Astrocyte (in vitro differentiated cells and primary cell): ENCODE measurements around the gene TRPC4AP. TPM values are rescaled to one million over a fixed set of nuclear protein-coding genes. Genes with fewer than 3 reads are reported as not detected.

Experiments
- DNase-seq: peaks from one replicate; pipeline ENCODE4 v3.0.0-alpha.2; 2010; ENCODE audit warnings: low read depth
- FAIRE-seq: peaks from 2 replicates; lab custom pipeline; 2011; peaks lifted over from hg19 to GRCh38; lab: Jason Lieb, UNC
- H2AFZ ChIP-seq: 2 replicates; pipeline ENCODE4 v1.6.0; 2012; ENCODE audit warnings: low read depth, low read length, inconsistent platforms
- H3K27ac ChIP-seq: 2 replicates; pipeline ENCODE4 v1.5.1; 2011; ENCODE audit warnings: low read depth, low read length, inconsistent platforms
- H3K27me3 ChIP-seq: 2 replicates; pipeline ENCODE4 v1.6.0; 2011; ENCODE audit warnings: low read length, inconsistent platforms; ENCODE audit not compliant: insufficient read depth
- H3K36me3 ChIP-seq: 2 replicates; pipeline ENCODE4 v1.5.1; 2011; ENCODE audit warnings: low read length, inconsistent platforms; ENCODE audit not compliant: insufficient read depth
- H3K4me1 ChIP-seq: 2 replicates; pipeline ENCODE4 v1.5.1; 2011; ENCODE audit warnings: low read length, inconsistent platforms; ENCODE audit not compliant: insufficient read depth
- H3K4me2 ChIP-seq: 2 replicates; pipeline ENCODE4 v1.6.0; 2012; ENCODE audit warnings: low read length, inconsistent platforms
- H3K4me3 ChIP-seq: 2 replicates; pipeline ENCODE4 v1.5.1; 2011; ENCODE audit warnings: low read depth, mild to moderate bottlenecking, low read length, inconsistent platforms; ENCODE audit not compliant: insufficient read depth
- H3K79me2 ChIP-seq: 2 replicates; pipeline ENCODE4 v1.6.0; 2012; ENCODE audit warnings: mild to moderate bottlenecking, low read length, inconsistent platforms; ENCODE audit not compliant: insufficient read depth
- H3K9ac ChIP-seq: 2 replicates; pipeline ENCODE4 v1.6.0; 2012; ENCODE audit warnings: mild to moderate bottlenecking, low read length, inconsistent platforms
- H3K9me3 ChIP-seq: 2 replicates; pipeline ENCODE4 v1.5.1; 2012; ENCODE audit warnings: low read depth, mild to moderate bottlenecking, low read length, inconsistent platforms; ENCODE audit not compliant: insufficient read depth
- H4K20me1 ChIP-seq: 2 replicates; pipeline ENCODE4 v1.6.0; 2012; ENCODE audit warnings: low read length, inconsistent platforms; ENCODE audit not compliant: insufficient read depth
- H3K27ac Mint-ChIP-seq: one replicate; pipeline ENCODE4 v1.8.0; 2021; ENCODE audit warnings: mild to moderate bottlenecking, mixed read lengths; ENCODE audit not compliant: unreplicated experiment
- H3K27me3 Mint-ChIP-seq: one replicate; pipeline ENCODE4 v1.8.0; 2021; ENCODE audit warnings: low read depth, mixed read lengths; ENCODE audit not compliant: unreplicated experiment
- H3K36me3 Mint-ChIP-seq: one replicate; pipeline ENCODE4 v1.8.0; 2021; ENCODE audit warnings: low read depth, mixed read lengths; ENCODE audit not compliant: unreplicated experiment
- H3K4me1 Mint-ChIP-seq: one replicate; pipeline ENCODE4 v1.8.0; 2021; ENCODE audit warnings: low read depth, mixed read lengths; ENCODE audit not compliant: unreplicated experiment
- H3K4me3 Mint-ChIP-seq: one replicate; pipeline ENCODE4 v1.8.0; 2021; ENCODE audit warnings: mild to moderate bottlenecking, moderate library complexity, mixed read lengths; ENCODE audit not compliant: unreplicated experiment
- H3K9me3 Mint-ChIP-seq: one replicate; pipeline ENCODE4 v1.8.0; 2021; ENCODE audit warnings: mild to moderate bottlenecking, mixed read lengths; ENCODE audit not compliant: unreplicated experiment
- EZH2 ChIP-seq: IDR thresholded peaks from 2 replicates; pipeline ENCODE4 v1.6.1; 2012; ENCODE audit warnings: mild to moderate bottlenecking, low read length, inconsistent platforms; ENCODE audit not compliant: insufficient read depth
- total RNA-seq: library from RNA; stranded (reverse); gene quantifications from 2 replicates; pipeline ENCODE4 v1.2.1, GENCODE V29; 2021
- TF ChIP-seq, protein P1 (sequence below): IDR thresholded peaks from 2 replicates; pipeline ENCODE4 v1.5.1; 2011; ENCODE audit warnings: low read depth, mild to moderate bottlenecking, inconsistent platforms, low read length, moderate library complexity; ENCODE audit not compliant: insufficient read depth

TRPC4AP gene
- total RNA-seq, 1 donor from 2014 or later, result 92.6 TPM

DNA sequence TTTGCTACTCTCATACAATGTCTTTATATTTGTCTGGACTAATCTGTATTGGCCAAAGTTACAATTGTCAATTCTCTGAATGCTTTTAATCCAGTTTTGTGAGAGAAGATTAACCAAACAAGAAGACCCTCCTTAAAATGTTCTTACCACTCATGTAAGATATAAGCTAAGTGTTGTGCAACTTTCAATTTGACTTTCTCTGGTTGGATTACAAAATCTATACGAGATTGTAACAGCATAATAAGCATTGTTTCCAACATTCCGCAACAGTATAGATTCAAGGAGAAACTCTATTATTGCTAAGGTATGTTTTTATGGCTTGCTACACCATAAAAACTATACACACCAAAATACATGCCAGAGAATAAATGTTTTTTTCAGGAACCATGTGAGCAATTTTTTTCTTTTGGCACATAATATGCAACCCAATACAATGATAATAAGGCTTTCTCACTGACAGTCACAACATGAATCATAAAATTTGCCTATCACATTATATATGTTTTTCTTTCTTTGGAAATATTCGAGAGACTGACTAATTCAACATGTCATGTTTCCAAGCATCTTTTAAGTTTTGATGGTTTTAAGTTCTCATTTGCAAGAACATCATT, 12.2 kb upstream of the TRPC4AP start:
- H3K27ac ChIP-seq, result no peak overlapping the region
- H4K20me1 ChIP-seq, result no peaks in the 10 kb centered on the region
- Mint-ChIP-seq H3K27ac (no peak overlapping the region), H3K27me3 (no peaks in the 10 kb centered on the region), H3K4me3 (no peak overlapping the region), H3K36me3 (peaks cover 2% of the 10 kb centered on the region), H3K4me1 (no peaks in the 10 kb centered on the region), H3K9me3 (no peaks in the 10 kb centered on the region)
- no peak for FAIRE-seq
- no peaks in the 10 kb centered on the region for H3K27me3 ChIP-seq
- no peaks in the 10 kb centered on the region for H3K79me2 ChIP-seq
- no peak overlapping the region for H3K4me3 ChIP-seq
- H3K9ac ChIP-seq, result no peak overlapping the region
- TF ChIP-seq, protein P1, sequence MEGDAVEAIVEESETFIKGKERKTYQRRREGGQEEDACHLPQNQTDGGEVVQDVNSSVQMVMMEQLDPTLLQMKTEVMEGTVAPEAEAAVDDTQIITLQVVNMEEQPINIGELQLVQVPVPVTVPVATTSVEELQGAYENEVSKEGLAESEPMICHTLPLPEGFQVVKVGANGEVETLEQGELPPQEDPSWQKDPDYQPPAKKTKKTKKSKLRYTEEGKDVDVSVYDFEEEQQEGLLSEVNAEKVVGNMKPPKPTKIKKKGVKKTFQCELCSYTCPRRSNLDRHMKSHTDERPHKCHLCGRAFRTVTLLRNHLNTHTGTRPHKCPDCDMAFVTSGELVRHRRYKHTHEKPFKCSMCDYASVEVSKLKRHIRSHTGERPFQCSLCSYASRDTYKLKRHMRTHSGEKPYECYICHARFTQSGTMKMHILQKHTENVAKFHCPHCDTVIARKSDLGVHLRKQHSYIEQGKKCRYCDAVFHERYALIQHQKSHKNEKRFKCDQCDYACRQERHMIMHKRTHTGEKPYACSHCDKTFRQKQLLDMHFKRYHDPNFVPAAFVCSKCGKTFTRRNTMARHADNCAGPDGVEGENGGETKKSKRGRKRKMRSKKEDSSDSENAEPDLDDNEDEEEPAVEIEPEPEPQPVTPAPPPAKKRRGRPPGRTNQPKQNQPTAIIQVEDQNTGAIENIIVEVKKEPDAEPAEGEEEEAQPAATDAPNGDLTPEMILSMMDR, result no peak
- no peak for TF ChIP-seq EZH2
- H2AFZ ChIP-seq, result no peak overlapping the region
- no peak for DNase-seq
- no peaks in the 10 kb centered on the region for H3K4me1 ChIP-seq
- no peaks in the 10 kb centered on the region for H3K36me3 ChIP-seq
- H3K9me3 ChIP-seq, result no peaks in the 10 kb centered on the region
- H3K4me2 ChIP-seq, result no peak overlapping the region

DNA sequence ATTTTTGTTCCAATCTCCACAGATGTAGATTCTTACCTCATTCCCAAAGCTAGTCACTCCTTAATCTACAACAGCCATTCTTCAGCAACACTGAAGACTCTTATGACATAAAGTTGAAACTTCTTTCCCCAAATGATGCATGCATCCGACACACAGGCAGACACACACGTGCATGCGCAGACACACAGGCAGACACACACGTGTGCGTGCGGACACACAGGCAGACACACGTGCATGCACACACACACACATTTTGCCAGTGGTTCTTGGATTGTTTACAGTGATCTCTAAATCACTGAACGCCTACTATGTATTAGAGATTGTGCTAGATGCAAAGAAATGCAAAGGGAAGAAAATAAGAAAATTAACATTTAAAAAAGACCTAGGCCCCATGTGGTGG, 9.0 kb upstream of the TRPC4AP start:
- Histone ChIP-seq H4K20me1 (no peaks in the 10 kb centered on the region), H3K9ac (no peak overlapping the region), H3K4me1 (no peaks in the 10 kb centered on the region), H3K27ac (no peak overlapping the region), H3K27me3 (no peaks in the 10 kb centered on the region), H2AFZ (no peak overlapping the region), H3K9me3 (no peaks in the 10 kb centered on the region), H3K79me2 (no peaks in the 10 kb centered on the region), H3K4me3 (no peak overlapping the region), H3K4me2 (no peak overlapping the region), H3K36me3 (no peaks in the 10 kb centered on the region)
- Mint-ChIP-seq H3K27ac (no peak overlapping the region), H3K36me3 (no peaks in the 10 kb centered on the region), H3K9me3 (no peaks in the 10 kb centered on the region), H3K4me3 (no peak overlapping the region), H3K27me3 (no peaks in the 10 kb centered on the region), H3K4me1 (no peaks in the 10 kb centered on the region)
- FAIRE-seq (no peak), DNase-seq (no peak)
- TF ChIP-seq, protein P1, result no peak
- TF ChIP-seq EZH2, result no peak

DNA sequence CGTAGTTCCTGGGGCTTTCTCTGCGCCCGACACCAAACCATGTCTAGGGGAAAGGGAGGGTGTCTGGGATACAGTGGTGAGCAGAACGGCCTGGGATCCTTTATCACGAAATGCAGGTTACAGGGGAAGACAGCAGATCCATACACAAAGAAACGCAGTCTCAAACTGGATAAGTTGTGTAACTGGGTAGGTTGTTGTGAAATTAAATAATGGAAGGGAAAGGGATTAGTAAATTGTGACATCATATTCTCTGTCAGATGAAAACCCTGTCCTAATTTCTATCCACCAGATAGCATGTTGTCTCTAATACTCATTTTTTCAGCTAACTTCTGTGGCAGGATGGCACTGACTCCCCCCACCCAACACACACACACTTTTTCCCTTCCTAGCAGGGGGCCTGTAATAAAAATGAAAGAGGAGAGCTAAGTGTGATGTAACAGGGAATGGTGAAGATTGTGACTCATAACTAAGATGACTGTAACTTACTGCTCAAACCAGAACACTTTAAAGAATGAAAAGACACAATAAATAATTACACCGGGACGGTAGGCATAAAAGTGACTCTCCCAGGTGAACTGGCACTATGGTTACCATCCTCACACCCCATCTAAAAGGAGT, 769 bp upstream of the TRPC4AP start:
- Histone ChIP-seq H3K79me2 (peaks cover 40% of the 10 kb centered on the region), H2AFZ (peak overlapping the region; percentile 84), H3K4me1 (peaks cover 24% of the 10 kb centered on the region), H3K36me3 (no peaks in the 10 kb centered on the region), H3K9ac (peak overlapping the region; percentile 97), H3K9me3 (no peaks in the 10 kb centered on the region), H3K4me2 (peak overlapping the region; percentile 76), H3K4me3 (peak overlapping the region; percentile 97), H4K20me1 (peaks cover 26% of the 10 kb centered on the region), H3K27ac (peak overlapping the region; percentile 94), H3K27me3 (no peaks in the 10 kb centered on the region)
- Mint-ChIP-seq H3K4me3 (peak overlapping the region; percentile 81), H3K9me3 (no peaks in the 10 kb centered on the region), H3K27me3 (no peaks in the 10 kb centered on the region), H3K27ac (peak overlapping the region; percentile 99), H3K36me3 (peaks cover 3% of the 10 kb centered on the region), H3K4me1 (peaks cover 22% of the 10 kb centered on the region)
- TF ChIP-seq EZH2, result no peak
- TF ChIP-seq, protein P1, result no peak
- peak; percentile 66 for FAIRE-seq
- DNase-seq, result peak; percentile 72
